22Rv1 (cell line): ENCODE results near the gene CAMK2B.
"Not testable (repeated sequence)": the region's sequence is repeated elsewhere in the genome, so short reads cannot be mapped to it uniquely, and the experiment has no call there.

ENCODE experiments used
- H3K27ac ChIP-seq: fragments of 450-650 bp; 2 replicates; pipeline ENCODE4 v1.5.1; 2017
- CTCF ChIP-seq: fragments of 450-650 bp; IDR thresholded peaks from 2 replicates; pipeline ENCODE4 v1.5.1; 2017; ENCODE audit warnings: mild to moderate bottlenecking
- ZFX ChIP-seq: fragments of 450-650 bp; IDR thresholded peaks from 2 replicates; pipeline ENCODE4 v1.6.1; 2017; ENCODE audit warnings: antibody characterized with exemption, borderline replicate concordance

The CAMK2B gene

DNA sequence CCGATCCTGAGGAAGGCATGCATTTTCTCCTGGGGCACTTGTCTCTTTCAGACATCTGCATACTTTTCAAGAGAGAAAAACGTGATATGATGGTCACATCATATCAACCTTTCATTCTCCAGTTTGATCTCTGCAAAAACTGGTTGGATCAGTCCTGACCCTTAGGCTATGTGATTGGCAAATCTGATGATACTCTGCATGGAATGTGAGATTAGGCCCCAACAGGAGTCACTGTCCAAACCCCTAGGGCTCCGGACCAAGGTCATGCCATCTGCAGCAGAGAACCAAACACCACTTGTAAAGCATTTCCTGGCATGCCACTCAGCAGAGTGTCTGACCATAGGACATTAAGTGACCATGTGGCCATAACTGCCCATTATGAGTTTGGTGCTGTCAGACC lies 144.8 kb downstream of the CAMK2B start:
- no peak overlapping the region for H3K27ac ChIP-seq
- TF ChIP-seq ZFX, result no peak
- TF ChIP-seq CTCF, result no peak

GRCh38 chr7:44177570-44178131 lies 147.7 kb downstream of the CAMK2B start:
- TF ChIP-seq ZFX (no peak), CTCF (no peak)
- no peak overlapping the region for H3K27ac ChIP-seq

DNA sequence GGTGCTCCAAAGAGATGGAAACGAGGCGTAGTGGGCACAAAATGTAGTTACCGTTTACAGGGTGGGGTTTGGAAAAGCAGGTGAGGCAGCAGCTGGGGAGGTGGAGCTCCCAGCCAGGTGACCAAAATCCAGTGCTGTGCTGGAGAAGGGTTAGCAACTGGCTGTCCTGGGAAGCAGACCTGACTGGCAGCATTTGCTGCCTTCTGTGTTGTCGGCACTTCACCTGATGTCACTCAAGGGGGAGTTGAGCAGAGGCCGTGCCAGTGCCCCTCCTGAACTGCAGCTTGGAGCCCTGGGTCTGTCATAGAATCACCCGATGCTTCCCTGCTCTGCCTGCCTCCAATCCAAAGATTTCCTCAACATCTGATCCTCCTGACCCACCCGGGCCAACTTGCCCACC lies 148.9 kb downstream of the CAMK2B start:
- TF ChIP-seq CTCF (no peak), ZFX (no peak)
- H3K27ac ChIP-seq, result no peak overlapping the region

DNA sequence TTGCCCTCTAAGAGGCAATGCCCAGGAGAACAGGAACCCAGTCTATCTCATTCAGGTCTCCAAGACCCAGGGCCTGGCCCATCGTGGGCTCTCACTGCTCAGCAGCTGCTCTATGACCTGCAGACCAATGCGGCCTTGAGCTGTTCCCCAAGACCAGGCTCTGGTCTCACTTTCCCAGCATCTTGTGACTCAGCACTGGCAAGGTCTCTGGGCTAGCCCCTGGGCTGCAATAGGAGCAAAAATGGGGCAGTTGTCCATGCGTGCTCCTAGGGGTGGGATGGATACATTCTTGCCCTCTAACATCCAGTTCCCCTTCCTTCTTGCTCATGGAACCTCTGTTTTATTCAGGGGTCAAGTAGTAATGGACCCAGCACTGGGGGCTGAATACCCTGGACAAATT lies 149.7 kb downstream of the CAMK2B start:
- no peak overlapping the region for H3K27ac ChIP-seq
- TF ChIP-seq CTCF, result no peak
- TF ChIP-seq ZFX, result no peak

DNA sequence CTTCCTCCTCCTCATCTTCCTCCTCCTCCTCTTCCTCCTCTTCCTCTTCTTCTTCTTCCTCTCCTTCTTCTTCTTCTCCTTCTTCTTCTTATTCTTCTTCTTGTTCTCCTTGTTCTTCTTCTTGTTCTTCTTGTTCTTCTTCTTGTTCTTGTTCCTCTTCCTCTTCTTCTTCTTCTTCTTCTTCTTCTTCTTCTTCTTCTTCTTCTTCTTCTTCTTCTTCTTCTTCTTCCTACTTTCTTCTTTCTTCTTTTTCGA lies 150.8 kb downstream of the CAMK2B start:
- not testable (repeated sequence) for H3K27ac ChIP-seq

DNA sequence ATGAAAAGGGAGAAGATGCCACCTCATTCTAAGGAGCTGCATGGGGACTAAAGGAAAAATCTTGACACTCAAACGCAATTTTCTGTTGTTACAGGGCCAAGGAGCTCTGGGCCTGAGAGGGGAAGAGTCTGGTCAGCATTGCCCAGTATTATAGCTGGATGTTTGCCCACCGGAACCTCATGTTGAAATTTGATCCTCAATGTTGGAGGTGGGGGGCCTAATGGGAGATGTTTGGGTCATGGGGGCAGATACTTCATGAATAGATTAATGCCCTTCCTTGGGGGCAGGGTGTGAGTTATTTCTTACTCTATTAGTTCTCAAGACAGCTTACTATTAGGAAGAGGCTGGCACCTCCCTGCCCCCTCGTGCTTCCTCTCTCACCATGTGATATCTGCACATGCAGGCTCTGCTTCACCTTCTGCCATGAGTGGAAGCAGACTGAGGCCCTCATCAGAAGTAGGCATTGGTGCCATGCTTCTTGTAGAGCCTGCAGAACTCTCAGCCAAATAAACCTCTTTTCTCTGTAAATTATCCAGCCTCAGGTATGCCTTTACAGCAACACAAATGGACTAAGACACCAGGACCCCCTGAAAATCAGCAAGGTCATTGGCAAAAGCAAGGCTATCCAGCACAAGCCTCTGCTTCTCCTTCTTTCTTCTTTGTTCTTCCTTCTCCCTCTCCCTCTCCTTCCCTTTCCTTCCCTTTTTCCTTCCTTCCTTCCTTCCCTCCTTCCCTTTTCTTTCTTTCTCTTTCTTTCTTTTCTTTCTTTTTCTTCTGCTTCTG lies 151.3 kb downstream of the CAMK2B start:
- H3K27ac ChIP-seq, result no peak overlapping the region
- TF ChIP-seq ZFX (no peak), CTCF (no peak)

DNA sequence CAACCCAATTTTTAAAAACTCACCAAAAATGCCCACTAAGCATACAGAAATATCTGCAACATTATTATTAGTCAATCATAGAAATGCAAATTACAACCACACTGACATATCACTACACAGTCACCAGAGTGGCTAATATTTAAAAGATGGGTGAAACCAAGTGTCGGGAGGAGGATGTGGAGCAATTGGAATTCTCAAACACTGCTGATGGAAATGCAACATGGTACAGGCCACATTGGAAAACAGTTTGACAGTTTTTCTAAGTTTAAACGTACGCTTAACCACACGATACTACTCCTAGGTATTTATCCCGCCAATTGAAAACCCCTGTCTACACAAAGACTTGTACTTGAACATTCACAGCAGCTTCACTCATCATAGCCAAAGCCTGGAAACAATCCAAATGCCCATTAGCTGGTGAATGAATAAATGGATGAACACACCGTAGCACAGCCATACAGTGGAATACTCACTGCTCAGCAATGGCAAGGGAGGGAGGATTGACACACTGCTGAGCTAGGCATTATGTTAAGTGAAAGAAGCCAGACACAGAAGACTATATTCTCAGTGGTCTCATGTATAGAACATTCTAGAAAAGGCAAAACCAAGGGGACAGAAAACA lies 152.5 kb downstream of the CAMK2B start:
- TF ChIP-seq ZFX (no peak), CTCF (no peak)
- H3K27ac ChIP-seq, result no peak overlapping the region
